Measurements from ENCODE around the gene FLRT1.

FLRT1 gene

GRCh38 chr11:64035576-64035975, at the start of gene FLRT1:
FLRT1 (plus strand) TSS chr11:64035931; CDS start chr11:64116268, 80,337 bp downstream.
- no peak for DNase-seq (ENCODE audit: low read depth, low spot score)

DNA sequence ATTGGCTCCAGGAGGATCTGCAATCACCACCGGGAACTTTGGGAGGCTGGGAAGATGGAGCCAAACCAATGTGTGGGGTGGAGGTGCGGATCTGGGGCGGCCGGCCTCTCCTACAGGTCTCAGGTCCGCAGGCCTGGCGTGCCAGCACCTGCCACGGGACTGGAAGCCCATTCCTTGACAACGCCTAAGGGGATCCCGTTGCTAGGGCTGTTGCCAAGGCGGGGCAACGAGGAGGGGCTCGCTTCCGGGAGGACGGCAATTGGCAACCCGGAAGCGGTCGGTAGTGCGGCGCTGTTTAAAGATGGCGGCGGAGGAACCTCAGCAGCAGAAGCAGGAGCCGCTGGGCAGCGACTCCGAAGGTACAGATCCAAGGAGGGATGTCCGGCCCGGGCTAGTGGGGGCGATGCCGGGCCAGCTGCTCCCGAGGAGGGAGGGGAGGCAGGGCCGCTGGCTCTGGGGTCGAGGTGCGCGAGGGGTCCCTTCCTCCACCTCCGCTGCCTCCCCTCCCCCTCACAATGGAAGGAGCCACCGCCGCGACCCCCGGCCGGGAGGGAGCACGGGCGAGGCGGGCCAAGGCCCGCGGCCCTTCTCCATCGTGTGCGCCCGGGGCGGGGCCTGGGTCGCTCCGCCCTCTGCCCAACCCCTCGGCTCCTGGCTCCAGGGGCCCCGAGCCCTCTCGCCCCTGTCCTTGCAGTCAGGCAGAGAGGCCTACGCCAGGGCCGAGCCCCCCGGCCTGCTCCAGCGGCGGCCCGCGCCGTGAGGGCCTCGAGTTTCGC, 49.4 kb upstream of the FLRT1 start, which contains the start of gene OTUB1:
OTUB1 (plus strand) TSS at position 283 of the 776 bp plus-strand sequence; CDS start at position 302, 19 bp downstream.
- DNase-seq (ENCODE audit: low read depth, low spot score) = peak; percentile 76

- no peak for DNase-seq (ENCODE audit: low read depth, low spot score)
Measured at GRCh38 chr11:63986932-63987513, 48.7 kb upstream of the FLRT1 start.

GRCh38 chr11:63991558-63991957, 44.2 kb upstream of the FLRT1 start:
- no peak for DNase-seq (ENCODE audit: low read depth, low spot score)

GRCh38 chr11:63993100-63993499, 42.6 kb upstream of the FLRT1 start:
- no peak for DNase-seq (ENCODE audit: low read depth, low spot score)

GRCh38 chr11:63993993-63994392, 41.7 kb upstream of the FLRT1 start:
- DNase-seq (ENCODE audit: low read depth, low spot score) = no peak

DNA sequence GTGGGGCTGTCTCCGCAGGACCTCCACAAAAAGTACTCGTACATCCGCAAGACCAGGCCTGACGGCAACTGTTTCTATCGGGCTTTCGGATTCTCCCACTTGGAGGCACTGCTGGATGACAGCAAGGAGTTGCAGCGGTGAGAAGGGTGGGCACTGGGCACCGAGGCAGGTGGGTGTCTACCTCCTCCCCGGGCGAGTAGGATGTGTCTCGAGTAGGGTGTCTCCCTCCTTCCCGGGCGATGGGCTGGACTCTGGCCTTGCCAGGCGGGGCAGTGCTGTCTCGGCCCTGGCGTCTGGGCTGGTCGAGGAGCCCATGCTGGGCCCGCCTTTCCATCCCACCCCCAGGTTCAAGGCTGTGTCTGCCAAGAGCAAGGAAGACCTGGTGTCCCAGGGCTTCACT, 39.2 kb upstream of the FLRT1 start:
- DNase-seq (ENCODE audit: low read depth, low spot score) = no peak

DNA sequence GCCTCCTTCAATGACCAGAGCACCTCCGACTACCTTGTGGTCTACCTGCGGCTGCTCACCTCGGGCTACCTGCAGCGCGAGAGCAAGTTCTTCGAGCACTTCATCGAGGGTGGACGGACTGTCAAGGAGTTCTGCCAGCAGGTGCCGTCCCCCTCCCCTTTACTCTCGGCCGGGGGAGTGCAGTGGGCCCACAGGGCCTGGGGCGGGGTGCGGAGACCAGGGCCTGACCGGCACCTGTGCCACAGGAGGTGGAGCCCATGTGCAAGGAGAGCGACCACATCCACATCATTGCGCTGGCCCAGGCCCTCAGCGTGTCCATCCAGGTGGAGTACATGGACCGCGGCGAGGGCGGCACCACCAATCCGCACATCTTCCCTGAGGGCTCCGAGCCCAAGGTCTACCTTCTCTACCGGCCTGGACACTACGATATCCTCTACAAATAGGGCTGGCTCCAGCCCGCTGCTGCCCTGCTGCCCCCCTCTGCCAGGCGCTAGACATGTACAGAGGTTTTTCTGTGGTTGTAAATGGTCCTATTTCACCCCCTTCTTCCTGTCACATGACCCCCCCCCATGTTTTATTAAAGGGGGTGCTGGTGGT, 38.5 kb upstream of the FLRT1 start:
- DNase-seq (ENCODE audit: low read depth, low spot score) = no peak

GRCh38 chr11:63997801-63998337, 37.9 kb upstream of the FLRT1 start:
- DNase-seq (ENCODE audit: low read depth, low spot score) = no peak

DNA sequence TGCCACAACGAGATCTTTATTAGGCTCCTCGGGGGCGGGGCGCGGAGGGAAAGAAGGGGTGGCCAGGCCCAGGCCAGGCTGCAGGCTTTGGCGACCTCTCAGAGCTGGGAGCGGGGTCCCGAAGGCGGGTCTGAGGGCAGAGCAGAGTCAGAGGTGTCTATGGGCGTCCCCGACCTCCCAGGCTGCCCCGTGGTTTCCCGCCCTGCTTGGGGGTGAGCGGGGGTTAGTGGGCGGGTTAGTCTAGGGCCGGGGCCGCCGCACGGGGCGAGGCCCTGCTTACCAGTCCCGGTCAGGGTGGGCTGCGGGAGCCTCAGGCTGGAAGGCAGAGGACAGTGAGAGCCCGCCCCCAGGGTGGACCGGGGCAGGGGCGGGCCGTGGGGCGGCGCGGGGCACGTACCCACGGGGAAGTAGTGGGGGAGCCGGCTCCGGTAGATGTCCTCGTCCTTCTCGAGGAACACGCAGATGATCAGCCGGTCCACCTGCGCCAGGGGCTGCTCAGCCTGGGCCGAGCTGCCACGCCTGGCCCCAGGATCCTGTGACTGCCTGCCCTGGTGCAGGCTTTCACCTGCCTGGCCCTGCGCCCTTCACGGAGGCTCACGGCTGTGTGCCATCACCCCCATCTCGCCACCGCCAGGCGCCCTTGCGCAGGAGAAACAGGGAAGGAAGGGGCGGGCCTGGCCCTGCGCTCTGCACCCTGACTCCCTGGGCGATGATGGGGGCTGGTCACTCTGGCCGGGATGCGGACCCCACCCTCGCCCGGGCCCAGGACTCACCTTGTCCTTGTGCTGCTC, 37.0 kb upstream of the FLRT1 start:
- DNase-seq (ENCODE audit: low read depth, low spot score) = no peak

DNA sequence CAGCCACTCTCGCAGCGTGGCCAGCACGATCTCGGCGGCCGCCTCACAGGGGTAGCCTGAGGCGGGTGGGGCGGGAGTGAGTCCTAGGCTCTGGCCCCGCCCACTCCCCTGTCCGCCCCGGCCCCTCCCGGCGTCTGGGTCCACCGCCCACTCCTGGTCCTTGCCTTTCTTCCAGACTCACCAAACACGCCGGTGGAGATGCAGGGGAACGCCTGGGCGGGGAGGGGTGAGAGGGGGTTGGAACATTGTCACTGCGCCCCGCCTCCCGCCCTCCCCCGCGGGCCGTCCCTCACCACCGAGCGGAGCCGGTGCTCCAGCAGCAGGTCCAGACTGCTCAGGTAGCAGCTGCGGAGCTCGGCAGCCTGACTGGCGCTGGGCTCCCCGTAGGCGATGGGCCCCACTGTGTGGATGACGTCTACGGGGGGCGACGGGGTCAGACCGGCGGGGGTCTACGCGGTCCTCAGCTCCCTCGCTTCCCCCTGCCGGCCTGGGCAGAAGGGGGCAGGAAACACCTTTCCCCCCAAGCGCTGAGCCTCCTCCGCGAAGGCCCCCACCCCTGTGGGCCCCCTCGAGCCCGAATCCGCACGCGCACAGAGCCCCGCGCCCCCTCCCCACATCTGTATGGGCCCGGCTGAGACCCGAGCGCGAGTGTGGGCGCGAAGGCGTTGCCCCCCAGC, 36.2 kb upstream of the FLRT1 start:
- DNase-seq (ENCODE audit: low read depth, low spot score) = no peak

DNA sequence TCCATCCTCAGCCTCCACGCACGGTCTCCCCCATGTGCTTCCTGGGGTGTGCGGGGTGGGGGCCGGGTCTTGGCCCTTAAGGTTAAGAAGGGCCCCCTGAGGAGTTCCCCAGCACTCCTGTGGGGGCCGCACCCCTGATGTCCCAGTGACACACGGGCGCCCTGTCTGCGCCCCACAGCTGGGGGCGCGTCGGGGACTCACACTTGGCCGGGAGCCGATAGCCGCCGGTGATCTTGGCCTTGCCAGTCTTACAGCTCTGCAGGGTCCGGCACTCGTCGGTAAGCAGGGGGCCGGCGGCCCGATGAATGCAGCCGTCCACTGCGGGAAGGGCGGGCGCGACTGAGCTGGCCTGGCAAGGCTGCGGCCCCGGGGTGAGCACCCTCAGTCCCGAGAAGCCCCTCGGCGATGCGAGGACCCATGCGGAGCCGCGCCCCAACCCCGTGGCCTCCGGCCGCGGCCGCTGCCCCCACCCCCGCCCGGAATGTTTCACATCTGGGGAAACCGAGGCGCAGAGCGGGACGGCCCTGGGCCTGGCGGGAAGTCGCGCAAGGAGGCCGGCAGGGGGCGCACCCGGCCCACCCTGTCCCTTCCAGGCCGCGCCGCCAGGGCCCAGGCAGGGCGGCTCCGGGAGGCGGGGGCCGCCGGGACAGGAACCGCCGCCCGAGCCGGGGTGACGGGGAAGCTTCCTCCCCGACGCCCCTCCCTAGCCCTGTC, 35.5 kb upstream of the FLRT1 start:
- DNase-seq (ENCODE audit: low read depth, low spot score) = peak; percentile 30

GRCh38 chr11:64000740-64001483, 34.8 kb upstream of the FLRT1 start:
- no peak for DNase-seq (ENCODE audit: low read depth, low spot score)

DNA sequence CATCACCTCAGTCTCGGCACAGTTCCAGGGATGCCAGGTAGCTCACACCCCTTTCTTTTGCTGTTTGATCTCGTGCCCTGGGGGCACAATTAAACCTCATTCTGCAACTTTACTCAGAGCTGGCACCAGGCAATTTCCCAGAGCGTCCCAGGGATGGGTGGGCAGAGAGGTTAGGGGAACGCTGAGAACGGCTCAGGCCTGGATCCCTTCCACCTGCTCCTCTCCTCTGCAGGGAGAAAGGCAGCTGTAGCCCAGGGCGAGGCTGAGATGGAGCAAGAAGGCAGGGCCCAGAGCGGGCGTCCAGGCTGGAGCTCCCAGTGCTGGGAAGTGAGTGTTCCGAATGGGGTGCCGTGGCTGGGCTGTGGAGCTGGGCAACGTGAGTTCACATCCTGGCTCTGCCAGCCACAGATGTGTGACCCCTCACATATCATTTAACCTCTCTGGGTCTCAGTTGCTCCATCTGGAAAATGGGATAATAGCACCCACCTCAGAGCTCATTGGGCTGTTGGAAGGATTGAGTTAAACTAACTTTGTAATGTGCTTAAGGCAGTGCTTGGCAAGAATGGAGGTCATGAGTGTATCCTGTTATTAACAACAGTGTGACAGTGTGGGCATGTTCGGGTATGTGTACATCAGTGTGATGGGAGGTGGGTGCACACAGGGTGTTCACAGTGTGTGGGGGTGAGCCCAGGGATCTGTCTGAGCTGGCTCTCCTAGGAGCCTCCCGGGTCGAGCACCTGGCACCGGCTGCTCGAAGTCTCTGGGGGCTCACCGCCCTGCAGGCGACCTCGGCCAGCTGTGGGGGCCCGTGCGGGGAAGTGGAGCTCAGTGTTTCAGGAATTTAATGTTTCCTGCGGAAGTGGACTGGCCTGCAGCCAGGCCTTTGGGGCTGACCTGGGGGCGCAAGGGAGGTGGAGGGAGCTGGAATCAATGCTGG, 34.0 kb upstream of the FLRT1 start:
- no peak for DNase-seq (ENCODE audit: low read depth, low spot score)

DNA sequence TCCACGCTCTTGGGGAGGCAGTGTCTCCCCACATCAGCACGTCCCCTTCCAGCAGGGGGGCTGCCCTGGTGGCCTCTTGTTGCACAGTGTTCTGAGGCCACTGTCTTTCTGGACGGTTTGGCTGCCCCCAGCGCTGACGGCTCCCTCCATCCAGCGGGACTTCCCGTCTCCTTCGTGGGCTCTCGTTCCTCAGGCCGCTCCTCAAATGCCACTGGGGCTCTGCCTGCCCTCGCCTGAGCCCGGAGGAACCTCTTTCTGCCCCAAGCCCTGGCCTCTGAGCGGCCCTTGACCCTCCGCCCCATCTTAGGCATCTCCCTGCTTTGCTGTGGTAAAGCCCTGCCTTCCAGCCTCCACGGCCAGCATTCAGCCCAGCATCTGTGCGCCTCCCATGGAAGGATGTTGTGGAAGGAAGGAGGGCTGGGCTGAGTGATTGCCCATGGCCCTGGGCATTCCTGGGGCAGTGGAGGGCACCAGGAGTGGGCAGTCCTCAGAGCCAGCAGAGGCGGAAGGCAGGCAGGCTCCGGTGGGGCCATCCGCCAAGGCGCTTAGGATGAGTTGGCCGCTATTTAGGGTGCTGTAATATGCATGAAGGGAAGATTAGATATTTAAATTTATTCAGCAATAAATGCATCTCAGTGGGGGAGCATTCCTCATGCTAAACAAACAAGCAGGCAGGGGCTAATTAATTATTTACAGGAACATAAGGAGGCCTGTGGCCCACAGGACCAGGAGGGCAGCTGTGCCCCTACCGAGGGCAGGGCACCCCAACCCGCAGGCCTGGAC, 31.7 kb upstream of the FLRT1 start:
- no peak for DNase-seq (ENCODE audit: low read depth, low spot score)

- DNase-seq (ENCODE audit: low read depth, low spot score) = no peak
Measured at GRCh38 chr11:64004590-64004984, 31.1 kb upstream of the FLRT1 start.

DNA sequence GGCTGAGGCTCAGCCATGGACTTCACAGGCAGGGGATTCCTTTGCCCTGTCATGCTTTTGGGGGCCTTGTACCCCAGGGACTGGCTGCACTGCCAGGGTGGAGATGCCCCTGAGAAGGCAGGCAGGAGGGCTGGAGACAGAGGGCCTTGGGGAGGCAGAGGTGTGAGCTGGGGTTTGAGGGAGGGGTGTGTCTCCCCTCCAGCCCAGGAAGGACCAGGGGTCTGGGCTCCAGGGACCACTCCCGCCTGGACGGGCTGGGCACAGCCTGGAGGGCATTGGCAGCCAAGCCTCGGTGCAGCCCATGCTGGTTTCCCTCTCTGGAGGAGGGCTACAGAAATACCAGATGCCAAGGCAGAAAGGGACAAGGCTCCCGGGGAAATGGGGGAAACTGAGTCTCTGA, 30.0 kb upstream of the FLRT1 start:
- DNase-seq (ENCODE audit: low read depth, low spot score) = no peak

- no peak for DNase-seq (ENCODE audit: low read depth, low spot score)
Measured at GRCh38 chr11:64006398-64006797, 29.3 kb upstream of the FLRT1 start.

Measured in activated CD4-positive, CD25-positive, alpha-beta regulatory T cell treated with anti-CD3 and anti-CD28 coated beads, Interleukin-2, amount 50 U/mL, for 16 hours (primary cell).